ENCODE measurements around the gene RASGRF2.
"Not testable (repeated sequence)": the region's sequence is repeated elsewhere in the genome, so short reads cannot be mapped to it uniquely, and the experiment has no call there.

RASGRF2 gene

GRCh38 chr5:81035522-81035921, 75.4 kb downstream of the RASGRF2 start:
- H3K4me3 ChIP-seq (replicated peaks; ENCODE audit: low read depth, low read length), result no peak overlapping the region
- H3K27me3 ChIP-seq (replicated peaks; ENCODE audit: control insufficient read depth, insufficient read depth, low read length), result no peaks in the 10 kb centered on the region
- no peaks in the 10 kb centered on the region for H3K36me3 ChIP-seq (ENCODE audit: control insufficient read depth, insufficient read depth, low read length)
- TF ChIP-seq, protein P1, sequence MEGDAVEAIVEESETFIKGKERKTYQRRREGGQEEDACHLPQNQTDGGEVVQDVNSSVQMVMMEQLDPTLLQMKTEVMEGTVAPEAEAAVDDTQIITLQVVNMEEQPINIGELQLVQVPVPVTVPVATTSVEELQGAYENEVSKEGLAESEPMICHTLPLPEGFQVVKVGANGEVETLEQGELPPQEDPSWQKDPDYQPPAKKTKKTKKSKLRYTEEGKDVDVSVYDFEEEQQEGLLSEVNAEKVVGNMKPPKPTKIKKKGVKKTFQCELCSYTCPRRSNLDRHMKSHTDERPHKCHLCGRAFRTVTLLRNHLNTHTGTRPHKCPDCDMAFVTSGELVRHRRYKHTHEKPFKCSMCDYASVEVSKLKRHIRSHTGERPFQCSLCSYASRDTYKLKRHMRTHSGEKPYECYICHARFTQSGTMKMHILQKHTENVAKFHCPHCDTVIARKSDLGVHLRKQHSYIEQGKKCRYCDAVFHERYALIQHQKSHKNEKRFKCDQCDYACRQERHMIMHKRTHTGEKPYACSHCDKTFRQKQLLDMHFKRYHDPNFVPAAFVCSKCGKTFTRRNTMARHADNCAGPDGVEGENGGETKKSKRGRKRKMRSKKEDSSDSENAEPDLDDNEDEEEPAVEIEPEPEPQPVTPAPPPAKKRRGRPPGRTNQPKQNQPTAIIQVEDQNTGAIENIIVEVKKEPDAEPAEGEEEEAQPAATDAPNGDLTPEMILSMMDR (IDR thresholded peaks at IDR 0.05; ENCODE audit: insufficient read depth, low read length, poor library complexity, severe bottlenecking), result no peak
- DNase-seq (ENCODE audit: extremely low read depth, insufficient read length), result no peak

DNA sequence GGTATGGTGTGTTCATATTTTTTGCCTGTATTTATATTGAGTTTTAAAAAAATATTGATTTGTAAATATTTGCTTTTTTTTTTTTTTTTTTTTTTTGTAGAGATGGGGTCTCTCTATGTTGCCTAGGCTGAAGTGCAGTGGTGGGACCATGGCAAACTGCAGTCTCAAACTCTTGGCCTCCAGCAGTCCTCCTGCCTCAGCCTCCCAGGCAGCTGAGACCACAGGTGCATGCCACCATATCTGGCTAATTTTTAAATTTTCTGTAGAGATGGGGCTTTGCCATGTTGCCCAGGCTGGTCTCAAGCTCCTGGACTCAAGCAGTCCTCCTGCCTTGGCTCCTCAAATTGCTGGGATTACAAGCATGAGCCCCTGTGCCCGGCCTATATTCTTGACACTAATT, 78.3 kb downstream of the RASGRF2 start:
- H3K27me3 ChIP-seq (replicated peaks; ENCODE audit: control insufficient read depth, insufficient read depth, low read length), result no peaks in the 10 kb centered on the region
- TF ChIP-seq, protein P1 (IDR thresholded peaks at IDR 0.05; ENCODE audit: insufficient read depth, low read length, poor library complexity, severe bottlenecking), result no peak
- DNase-seq (ENCODE audit: extremely low read depth, insufficient read length), result no peak
- no peak overlapping the region for H3K4me3 ChIP-seq (replicated peaks; ENCODE audit: low read depth, low read length)
- no peaks in the 10 kb centered on the region for H3K36me3 ChIP-seq (ENCODE audit: control insufficient read depth, insufficient read depth, low read length)

- no peaks in the 10 kb centered on the region for H3K36me3 ChIP-seq (ENCODE audit: control insufficient read depth, insufficient read depth, low read length)
- DNase-seq (ENCODE audit: extremely low read depth, insufficient read length), result no peak
- TF ChIP-seq, protein P1 (IDR thresholded peaks at IDR 0.05; ENCODE audit: insufficient read depth, low read length, poor library complexity, severe bottlenecking), result no peak
- H3K4me3 ChIP-seq (replicated peaks; ENCODE audit: low read depth, low read length), result no peak overlapping the region
- H3K27me3 ChIP-seq (replicated peaks; ENCODE audit: control insufficient read depth, insufficient read depth, low read length), result no peaks in the 10 kb centered on the region
Measured at GRCh38 chr5:81044868-81045267, 84.7 kb downstream of the RASGRF2 start.

DNA sequence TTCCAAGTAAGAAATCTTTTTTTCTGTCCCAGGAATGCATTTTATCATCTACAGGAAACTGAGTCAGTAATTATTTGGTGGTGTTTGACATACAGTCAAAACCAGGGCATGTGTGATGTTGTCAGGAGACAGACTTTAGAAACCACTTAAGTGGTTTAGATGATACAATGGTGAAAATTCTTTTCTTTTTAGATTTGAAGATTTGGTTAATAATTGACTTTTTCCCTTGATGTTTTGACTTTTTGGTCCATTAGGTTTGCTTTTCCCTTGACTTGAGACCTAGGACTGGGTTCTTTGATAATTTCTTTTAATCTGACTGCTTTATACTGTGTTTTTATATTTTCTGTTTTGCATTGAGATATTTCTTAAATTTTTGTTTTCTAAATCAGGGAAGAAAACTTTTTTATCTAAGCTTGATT, 85.2 kb downstream of the RASGRF2 start:
- no peaks in the 10 kb centered on the region for H3K27me3 ChIP-seq (replicated peaks; ENCODE audit: control insufficient read depth, insufficient read depth, low read length)
- DNase-seq (ENCODE audit: extremely low read depth, insufficient read length), result no peak
- TF ChIP-seq, protein P1 (IDR thresholded peaks at IDR 0.05; ENCODE audit: insufficient read depth, low read length, poor library complexity, severe bottlenecking), result no peak
- no peak overlapping the region for H3K4me3 ChIP-seq (replicated peaks; ENCODE audit: low read depth, low read length)
- H3K36me3 ChIP-seq (ENCODE audit: control insufficient read depth, insufficient read depth, low read length), result no peaks in the 10 kb centered on the region

DNA sequence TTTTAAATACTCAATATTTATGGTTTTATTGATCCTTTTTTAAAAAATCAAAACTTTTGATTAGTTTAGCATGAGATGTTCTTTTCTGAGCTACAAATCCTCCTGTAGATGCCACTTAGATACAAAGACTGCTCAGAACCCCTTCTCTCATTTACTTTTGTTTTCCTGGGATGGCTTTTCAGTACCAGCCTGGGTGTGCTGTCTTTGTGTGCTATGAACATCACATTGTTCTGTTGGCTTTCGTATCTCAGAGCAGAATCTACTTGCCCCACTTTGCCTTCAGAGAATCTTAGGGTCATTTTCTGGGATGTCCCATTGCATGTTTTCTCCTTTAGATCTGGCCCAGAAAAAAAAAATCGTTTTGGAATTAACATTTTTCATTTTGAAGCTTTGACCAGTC, 85.9 kb downstream of the RASGRF2 start:
- Histone ChIP-seq H3K27me3 (replicated peaks; ENCODE audit: control insufficient read depth, insufficient read depth, low read length) (no peaks in the 10 kb centered on the region), H3K36me3 (ENCODE audit: control insufficient read depth, insufficient read depth, low read length) (no peaks in the 10 kb centered on the region), H3K4me3 (replicated peaks; ENCODE audit: low read depth, low read length) (no peak overlapping the region)
- TF ChIP-seq, protein P1 (IDR thresholded peaks at IDR 0.05; ENCODE audit: insufficient read depth, low read length, poor library complexity, severe bottlenecking), result no peak
- no peak for DNase-seq (ENCODE audit: extremely low read depth, insufficient read length)

DNA sequence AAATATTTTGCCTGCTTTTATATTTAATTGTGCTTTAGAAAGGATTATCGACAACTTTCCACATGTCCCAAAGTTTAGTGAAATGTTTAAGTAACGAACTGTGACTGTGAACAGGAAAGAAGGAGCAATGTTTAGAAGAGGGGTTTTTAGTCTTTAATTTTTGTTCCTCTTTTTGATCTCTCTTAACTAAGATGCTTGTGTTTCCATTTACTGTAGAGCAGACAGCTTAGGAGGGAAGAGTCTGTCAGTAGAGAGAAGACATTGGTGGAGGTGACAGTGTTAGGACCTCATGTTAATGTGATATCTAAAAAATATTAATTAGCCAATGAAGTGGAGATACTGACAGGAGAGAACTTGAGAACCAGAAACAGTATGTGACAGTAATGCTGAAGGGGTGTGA, 92.2 kb downstream of the RASGRF2 start:
- Histone ChIP-seq H3K27me3 (replicated peaks; ENCODE audit: control insufficient read depth, insufficient read depth, low read length) (no peaks in the 10 kb centered on the region), H3K36me3 (ENCODE audit: control insufficient read depth, insufficient read depth, low read length) (no peaks in the 10 kb centered on the region), H3K4me3 (replicated peaks; ENCODE audit: low read depth, low read length) (no peak overlapping the region)
- no peak for DNase-seq (ENCODE audit: extremely low read depth, insufficient read length)
- TF ChIP-seq, protein P1 (IDR thresholded peaks at IDR 0.05; ENCODE audit: insufficient read depth, low read length, poor library complexity, severe bottlenecking), result no peak

GRCh38 chr5:81053282-81053681, 93.1 kb downstream of the RASGRF2 start:
- not testable (repeated sequence) for H3K36me3 ChIP-seq (ENCODE audit: control insufficient read depth, insufficient read depth, low read length); H3K27me3 ChIP-seq (replicated peaks; ENCODE audit: control insufficient read depth, insufficient read depth, low read length); DNase-seq (ENCODE audit: extremely low read depth, insufficient read length); H3K4me3 ChIP-seq (replicated peaks; ENCODE audit: low read depth, low read length)
